ENCODE measurements around the gene PTPN14. TPM values are rescaled to one million over a fixed set of nuclear protein-coding genes. Genes with fewer than 3 reads are reported as not detected.

PTPN14 gene
- total and polyA plus RNA-seq, 2 of the 4 experiments (the other 2 are of a cell fraction): 21.5 to 31.7 TPM

DNA sequence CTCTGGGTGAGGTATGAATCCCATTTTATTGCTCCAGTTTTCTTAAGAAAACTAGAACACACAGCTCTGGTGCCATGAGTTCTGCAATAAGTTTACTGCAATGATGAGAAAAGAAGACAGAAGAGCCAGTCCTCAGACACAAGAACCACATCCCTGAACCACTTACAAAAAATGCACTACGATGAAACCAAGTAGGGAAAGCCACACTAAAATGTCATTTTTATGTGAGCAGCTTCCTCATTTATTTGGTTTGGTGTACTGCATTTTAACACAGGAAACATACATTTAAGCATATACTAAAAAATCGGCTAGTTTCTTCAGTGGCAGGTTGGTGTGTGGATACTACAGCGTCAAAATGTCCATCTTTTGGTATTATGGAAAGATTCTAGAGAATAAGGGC, 95.9 kb downstream of the PTPN14 start:
- Histone ChIP-seq H2BK20ac (ENCODE audit: low read depth, low read length) (no peak overlapping the region), H4K5ac (ENCODE audit: low read depth, low read length) (no peak overlapping the region), H2AK9ac (replicated peaks; ENCODE audit: low read depth, low read length, poor library complexity) (no peak overlapping the region), H2AFZ (replicated peaks; ENCODE audit: low read length, poor library complexity) (no peak overlapping the region), H2BK15ac (ENCODE audit: low read depth, low read length) (0 out of 3 replicates have a peak overlapping the region, but pooled peaks have one; percentile 2), H3K4me3 (ENCODE audit: insufficient read depth, low read depth, low read length) (no peak overlapping the region), H2BK5ac (ENCODE audit: low read depth, low read length, poor library complexity, severe bottlenecking) (peak overlapping the region; percentile 63), H3K9me1 (ENCODE audit: insufficient read depth, low read length) (peaks cover 21% of the 10 kb centered on the region), H3K9me3 (ENCODE audit: control insufficient read depth, insufficient read depth, low read length) (no peaks in the 10 kb centered on the region), H3K36me3 (ENCODE audit: control insufficient read depth, insufficient read depth, low read length) (0 out of 2 replicates have a peak, but pooled peaks cover 5% of the 10 kb centered on the region), H3K27ac (ENCODE audit: insufficient read depth, low read length) (no peak overlapping the region), H3K4me2 (ENCODE audit: low read depth, low read length) (peak overlapping the region; percentile 30; the same call in 1 of the 2 replicates), H3K56ac (ENCODE audit: extremely low read depth, insufficient read depth, low read length) (no peak overlapping the region), H2AK5ac (ENCODE audit: low read depth, low read length) (no peak overlapping the region), H3K4me1 (ENCODE audit: control insufficient read depth, insufficient read depth, low read length) (peaks cover 16% of the 10 kb centered on the region), H3K27me3 (ENCODE audit: control insufficient read depth, insufficient read depth, low read length) (no peaks in the 10 kb centered on the region), H4K20me1 (ENCODE audit: insufficient read depth, low read length) (peaks cover 25% of the 10 kb centered on the region; the same call in 1 of the 2 replicates), H3K14ac (replicated peaks; ENCODE audit: low read depth, low read length) (no peak overlapping the region), H3K18ac (ENCODE audit: low read depth, low read length) (no peak overlapping the region; the same call in 1 of the 2 replicates), H3K4ac (ENCODE audit: low read depth, low read length) (no peak overlapping the region), H4K8ac (ENCODE audit: low read depth in 2 of 2, low read length in 2 of 2) (peak overlapping the region in 1 of 2 experiments; percentile 4; a peak in 1 of 4 replicates), H3K23ac (ENCODE audit: low read depth, low read length) (no peak overlapping the region), H3K9ac (ENCODE audit: low read depth, low read length) (no peak overlapping the region), H4K91ac (ENCODE audit: insufficient read depth, low read depth, low read length) (no peak overlapping the region), H2BK120ac (ENCODE audit: low read depth, low read length) (no peak overlapping the region), H3K79me1 (ENCODE audit: low read depth in 1 of 2, low read length in 2 of 2) (peaks cover 37 to 79% of the 10 kb centered on the region in 2 experiments)
- ChIA-PET POLR2A (ENCODE audit: unreplicated experiment) (no interaction called here), CTCF (interaction anchor here (0.6 to 1.2 kb wide), 2 partner anchors 95 to 164 kb away, joined by 3 read pairs; no protein-coding TSS in a partner anchor)
- no peak for ATAC-seq (ENCODE audit: low read depth)
- WGBS, 2 experiments (ENCODE audit: extremely low coverage in 2 of 2, insufficient read length in 1 of 2): no CpG with 5 or more reads among the region's 3 CpGs
- in situ Hi-C loops (cut with MboI; ENCODE audit: low sequenced_read_pairs) (no loop called here), intact Hi-C loops (cut with micrococcal nuclease) (no loop called here), dilution Hi-C loops (cut with HindIII; ENCODE audit: low sequenced_read_pairs, unreplicated experiment) (no loop called here)
- DNase-seq: no peak
- no peak for TF ChIP-seq CHD1 (IDR thresholded peaks at IDR 0.05; ENCODE audit: low read depth, low read length)
- TF ChIP-seq MAZ (IDR thresholded peaks at IDR 0.05; ENCODE audit: borderline replicate concordance, low read depth, low read length): no peak
- no peak for TF ChIP-seq CEBPB (IDR thresholded peaks at IDR 0.05; ENCODE audit: low read depth, low read length)
- no peak for TF ChIP-seq NFE2L2 (IDR thresholded peaks at IDR 0.05; ENCODE audit: low read depth, low read length)
- TF ChIP-seq, protein P1, sequence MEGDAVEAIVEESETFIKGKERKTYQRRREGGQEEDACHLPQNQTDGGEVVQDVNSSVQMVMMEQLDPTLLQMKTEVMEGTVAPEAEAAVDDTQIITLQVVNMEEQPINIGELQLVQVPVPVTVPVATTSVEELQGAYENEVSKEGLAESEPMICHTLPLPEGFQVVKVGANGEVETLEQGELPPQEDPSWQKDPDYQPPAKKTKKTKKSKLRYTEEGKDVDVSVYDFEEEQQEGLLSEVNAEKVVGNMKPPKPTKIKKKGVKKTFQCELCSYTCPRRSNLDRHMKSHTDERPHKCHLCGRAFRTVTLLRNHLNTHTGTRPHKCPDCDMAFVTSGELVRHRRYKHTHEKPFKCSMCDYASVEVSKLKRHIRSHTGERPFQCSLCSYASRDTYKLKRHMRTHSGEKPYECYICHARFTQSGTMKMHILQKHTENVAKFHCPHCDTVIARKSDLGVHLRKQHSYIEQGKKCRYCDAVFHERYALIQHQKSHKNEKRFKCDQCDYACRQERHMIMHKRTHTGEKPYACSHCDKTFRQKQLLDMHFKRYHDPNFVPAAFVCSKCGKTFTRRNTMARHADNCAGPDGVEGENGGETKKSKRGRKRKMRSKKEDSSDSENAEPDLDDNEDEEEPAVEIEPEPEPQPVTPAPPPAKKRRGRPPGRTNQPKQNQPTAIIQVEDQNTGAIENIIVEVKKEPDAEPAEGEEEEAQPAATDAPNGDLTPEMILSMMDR (conservative IDR thresholded peaks at IDR 0.05; ENCODE audit: low read depth, low read length): no peak
- no peak for TF ChIP-seq MXI1 (IDR thresholded peaks at IDR 0.05; ENCODE audit: borderline replicate concordance, low read depth, low read length)
- TF ChIP-seq BHLHE40 (IDR thresholded peaks at IDR 0.05; ENCODE audit: low read depth, low read length): no peak
- no peak for TF ChIP-seq POLR2A (IDR thresholded peaks at IDR 0.05; ENCODE audit: low read depth, low read length)
- TF ChIP-seq MAFK (IDR thresholded peaks at IDR 0.05; ENCODE audit: low read depth, low read length): no peak
- TF ChIP-seq RCOR1 (IDR thresholded peaks at IDR 0.05; ENCODE audit: insufficient replicate concordance, low read length): no peak
- no peak for TF ChIP-seq RAD21 (IDR thresholded peaks at IDR 0.05; ENCODE audit: low read length)
- TF ChIP-seq, protein P2, sequence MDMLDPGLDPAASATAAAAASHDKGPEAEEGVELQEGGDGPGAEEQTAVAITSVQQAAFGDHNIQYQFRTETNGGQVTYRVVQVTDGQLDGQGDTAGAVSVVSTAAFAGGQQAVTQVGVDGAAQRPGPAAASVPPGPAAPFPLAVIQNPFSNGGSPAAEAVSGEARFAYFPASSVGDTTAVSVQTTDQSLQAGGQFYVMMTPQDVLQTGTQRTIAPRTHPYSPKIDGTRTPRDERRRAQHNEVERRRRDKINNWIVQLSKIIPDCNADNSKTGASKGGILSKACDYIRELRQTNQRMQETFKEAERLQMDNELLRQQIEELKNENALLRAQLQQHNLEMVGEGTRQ (IDR thresholded peaks at IDR 0.05; ENCODE audit: low read depth, low read length): no peak
- TF ChIP-seq SMC3 (IDR thresholded peaks at IDR 0.05; ENCODE audit: low read depth, low read length): no peak
- no peak for TF ChIP-seq RFX5 (IDR thresholded peaks at IDR 0.05; ENCODE audit: low read depth, low read length)
- TF ChIP-seq, protein P3, sequence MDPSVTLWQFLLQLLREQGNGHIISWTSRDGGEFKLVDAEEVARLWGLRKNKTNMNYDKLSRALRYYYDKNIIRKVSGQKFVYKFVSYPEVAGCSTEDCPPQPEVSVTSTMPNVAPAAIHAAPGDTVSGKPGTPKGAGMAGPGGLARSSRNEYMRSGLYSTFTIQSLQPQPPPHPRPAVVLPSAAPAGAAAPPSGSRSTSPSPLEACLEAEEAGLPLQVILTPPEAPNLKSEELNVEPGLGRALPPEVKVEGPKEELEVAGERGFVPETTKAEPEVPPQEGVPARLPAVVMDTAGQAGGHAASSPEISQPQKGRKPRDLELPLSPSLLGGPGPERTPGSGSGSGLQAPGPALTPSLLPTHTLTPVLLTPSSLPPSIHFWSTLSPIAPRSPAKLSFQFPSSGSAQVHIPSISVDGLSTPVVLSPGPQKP (IDR thresholded peaks at IDR 0.05; ENCODE audit: borderline replicate concordance, low read depth, low read length): no peak
- BruUV-seq (replicated peaks): no TSS peak

All from IMR-90 (cell line).